Activated CD4-positive, alpha-beta T cell treated with anti-CD3 and anti-CD28 coated beads, Interleukin-10, Interleukin-2, amounts not matched to agents 100 ng/mL and 50 ng/mL, durations not matched to agents 16 hours and 8 hours (primary cell): ENCODE measurements around the gene SERPINB2.
A peak's percentile ranks its signal among the peaks of the same experiment; 100 is the strongest.

Experiments used
- DNase-seq: peaks from one replicate; pipeline ENCODE4 v3.0.0-alpha.2; 2020

SERPINB2 gene

GRCh38 chr18:63887424-63887823, at the start of gene SERPINB2:
Gene SERPINB2 (plus strand): TSS chr18:63887705. CDS start chr18:63891445, 3,740 bp downstream.
- peak; percentile 11 for DNase-seq

GRCh38 chr18:63843008-63843407, 44.5 kb upstream of the SERPINB2 start:
- DNase-seq = no peak

GRCh38 chr18:63844254-63844653, 43.3 kb upstream of the SERPINB2 start:
- DNase-seq = peak; percentile 38

- peak; percentile 42 for DNase-seq
Observed at GRCh38 chr18:63848159-63848558, 39.3 kb upstream of the SERPINB2 start.

- DNase-seq = peak; percentile 31
Observed at GRCh38 chr18:63850020-63850419, 37.5 kb upstream of the SERPINB2 start.

- no peak for DNase-seq
Observed at GRCh38 chr18:63850636-63851035, 36.9 kb upstream of the SERPINB2 start.

GRCh38 chr18:63858456-63858855, 29.0 kb upstream of the SERPINB2 start:
- no peak for DNase-seq

- no peak for DNase-seq
Observed at GRCh38 chr18:63859781-63860475, 27.6 kb upstream of the SERPINB2 start.

- DNase-seq = no peak
Observed at GRCh38 chr18:63860531-63860930, 27.0 kb upstream of the SERPINB2 start.

- DNase-seq = no peak
Observed at GRCh38 chr18:63867368-63868125, 20.0 kb upstream of the SERPINB2 start.

GRCh38 chr18:63868546-63868945, 19.0 kb upstream of the SERPINB2 start:
- DNase-seq = no peak

GRCh38 chr18:63869374-63869773, 18.1 kb upstream of the SERPINB2 start:
- DNase-seq = no peak

- DNase-seq = no peak
Observed at GRCh38 chr18:63869851-63870250, 17.7 kb upstream of the SERPINB2 start.

- no peak for DNase-seq
Observed at GRCh38 chr18:63871836-63872235, 15.7 kb upstream of the SERPINB2 start.

GRCh38 chr18:63872586-63872985, 14.9 kb upstream of the SERPINB2 start:
- DNase-seq = no peak

GRCh38 chr18:63878343-63878742, 9.2 kb upstream of the SERPINB2 start:
- DNase-seq = no peak

GRCh38 chr18:63878925-63879324, 8.6 kb upstream of the SERPINB2 start:
- DNase-seq = no peak

- DNase-seq = no peak
Observed at GRCh38 chr18:63879709-63880108, 7.8 kb upstream of the SERPINB2 start.

GRCh38 chr18:63881851-63882250, 5.7 kb upstream of the SERPINB2 start:
- peak; percentile 22 for DNase-seq

- peak; percentile 44 for DNase-seq
Observed at GRCh38 chr18:63882333-63883141, 5.0 kb upstream of the SERPINB2 start.

GRCh38 chr18:63883617-63884016, 3.9 kb upstream of the SERPINB2 start:
- DNase-seq = no peak

- no peak for DNase-seq
Observed at GRCh38 chr18:63888470-63889190, 1.1 kb downstream of the SERPINB2 start.

- no peak for DNase-seq
Observed at GRCh38 chr18:63889626-63890025, 2.1 kb downstream of the SERPINB2 start.
